Right lung (tissue), 5 donors: ENCODE results near the gene CHD6. TPM values are rescaled to one million over a fixed set of nuclear protein-coding genes. Genes with fewer than 3 reads are reported as not detected.

Experiments used
- DNase-seq, 2 donors: peaks; one replicate each; pipeline ENCODE4 v3.0.0-alpha.2; 2013
- polyA plus RNA-seq, 5 donors: library from polyadenylated mRNA; unstranded; fragments of 120-200 nt; gene quantifications; one replicate each; pipeline versions ENCODE4 v1.2.1 to v1.2.3, GENCODE V29; 2013; ENCODE audit warnings: inconsistent platforms in 1 of 5, low replicate concordance in 1 of 5; ENCODE audit not compliant: insufficient read length in 5 of 5, insufficient read depth in 1 of 5

CHD6 gene
- polyA plus RNA-seq, 5 donors, result 33.0 to 64.6 (median 57.5) TPM

- DNase-seq, result peak; percentile 80 to 85
These were observed 219.8 kb downstream of the CHD6 start for GRCh38 chr20:41398408-41398807.

DNA sequence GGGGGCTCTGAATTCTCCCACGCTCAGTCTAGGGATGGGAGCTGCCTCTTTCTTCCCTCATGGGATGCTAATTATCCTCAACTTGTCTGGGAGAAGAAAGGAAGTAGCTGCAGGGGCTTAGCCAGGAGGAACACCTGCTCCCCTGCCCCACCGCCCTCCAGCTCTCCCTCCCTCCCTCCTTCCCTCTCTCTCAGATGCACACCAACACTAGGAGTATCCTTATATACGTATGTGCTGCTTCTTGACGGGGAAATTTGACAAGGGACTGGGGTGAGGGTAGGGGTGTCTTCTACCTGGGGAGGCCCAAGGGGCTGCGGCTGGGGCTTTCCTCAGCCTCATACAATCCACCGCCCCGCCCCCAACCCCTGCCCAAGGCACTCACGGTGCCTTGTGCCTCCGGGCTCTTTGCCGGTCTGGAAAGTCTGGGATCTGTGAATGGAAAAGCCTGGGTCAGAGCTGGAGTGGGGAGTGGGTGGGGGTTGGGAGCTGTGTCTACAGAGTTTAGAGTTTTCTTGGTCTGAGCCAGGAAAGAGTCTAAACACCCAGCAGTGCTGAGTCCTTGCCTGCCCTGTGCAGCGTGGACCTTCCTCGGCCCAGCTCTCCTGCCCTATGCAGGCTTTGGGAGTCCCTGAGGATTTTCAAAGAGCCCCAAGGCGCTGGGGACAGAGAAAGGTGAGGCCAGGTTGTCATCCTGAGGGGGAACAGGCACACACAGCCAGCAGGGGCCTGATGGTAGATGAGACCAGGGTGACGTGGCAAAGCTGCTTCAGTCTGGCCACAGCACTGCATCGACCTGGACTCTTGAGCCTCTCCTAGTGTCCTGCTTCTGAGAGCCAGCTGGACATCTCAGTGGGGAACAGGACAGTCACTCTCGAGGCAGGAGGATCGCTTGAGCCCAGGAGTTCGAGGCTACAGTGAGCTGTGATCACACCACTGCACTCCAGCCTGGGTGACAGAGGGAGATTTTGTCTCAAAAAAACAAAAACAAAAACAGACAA, 222.2 kb downstream of the CHD6 start:
- no peak for DNase-seq

- DNase-seq, result no peak
These were observed 223.1 kb downstream of the CHD6 start for GRCh38 chr20:41394931-41395666.

- DNase-seq, result no peak
These were observed 224.1 kb downstream of the CHD6 start for GRCh38 chr20:41394081-41394480.

- DNase-seq, result no peak
These were observed 224.5 kb downstream of the CHD6 start for GRCh38 chr20:41393705-41394066.

DNA sequence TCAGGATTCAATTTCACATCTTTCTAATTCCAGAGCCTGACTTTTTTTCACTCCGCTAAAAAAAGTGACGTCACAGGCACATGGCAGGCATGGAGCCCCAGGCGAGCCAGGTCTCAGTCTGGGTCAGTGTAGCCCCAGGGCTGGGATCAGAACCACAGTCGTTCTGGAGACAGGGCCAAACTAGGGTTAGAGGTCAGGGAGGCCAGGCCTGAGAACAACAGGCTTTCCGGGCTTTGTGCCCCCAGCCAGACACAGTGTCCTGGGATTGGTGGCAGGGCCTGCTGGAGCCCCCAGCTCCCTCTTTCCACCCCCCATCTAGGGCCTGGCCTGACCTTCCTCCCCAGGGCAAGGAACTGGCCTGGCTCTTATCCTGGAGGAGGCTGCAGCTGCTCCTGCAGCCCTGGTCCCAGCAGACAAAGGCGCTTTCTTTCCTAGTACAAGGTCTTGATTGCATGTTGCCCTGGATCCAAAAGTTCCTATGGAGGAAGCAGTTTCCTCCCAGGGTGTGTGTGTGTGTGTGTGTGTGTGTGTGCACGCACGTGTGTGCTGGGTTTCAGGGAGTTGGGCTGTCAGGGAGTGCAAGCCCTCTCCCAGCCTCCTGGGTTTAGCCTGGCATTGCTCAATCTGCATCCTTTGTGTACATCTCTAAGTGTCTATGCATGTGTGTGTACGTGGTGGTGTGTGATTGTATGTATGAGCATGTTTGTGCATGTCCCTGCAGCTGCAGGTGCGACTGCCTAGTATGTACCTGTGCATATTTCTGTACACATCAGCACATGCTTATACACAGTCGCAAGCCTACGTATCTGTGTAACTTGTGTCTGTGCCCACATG, 225.1 kb downstream of the CHD6 start:
- DNase-seq, result no peak

GRCh38 chr20:41392295-41392694, 225.9 kb downstream of the CHD6 start:
- DNase-seq, result no peak

GRCh38 chr20:41391587-41392001, 226.6 kb downstream of the CHD6 start:
- no peak for DNase-seq

DNA sequence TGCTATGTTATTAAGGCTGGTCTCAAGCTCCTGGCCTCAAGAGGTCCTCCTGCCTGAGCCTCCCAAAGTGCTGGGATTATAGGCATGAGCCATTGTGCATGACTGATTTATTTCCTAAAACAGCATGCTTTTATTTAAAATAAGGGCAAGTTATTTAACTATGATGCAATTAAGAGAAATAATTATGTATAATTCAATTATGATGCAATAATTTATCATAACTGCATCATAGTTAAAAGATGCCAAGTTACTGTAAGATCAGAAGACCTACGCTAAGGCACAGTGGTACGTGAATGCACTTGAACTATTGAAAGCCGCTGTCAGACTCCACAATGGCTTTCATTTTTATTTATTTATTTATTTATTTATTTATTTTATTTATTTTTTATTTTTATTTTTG, 227.3 kb downstream of the CHD6 start:
- no peak for DNase-seq

DNA sequence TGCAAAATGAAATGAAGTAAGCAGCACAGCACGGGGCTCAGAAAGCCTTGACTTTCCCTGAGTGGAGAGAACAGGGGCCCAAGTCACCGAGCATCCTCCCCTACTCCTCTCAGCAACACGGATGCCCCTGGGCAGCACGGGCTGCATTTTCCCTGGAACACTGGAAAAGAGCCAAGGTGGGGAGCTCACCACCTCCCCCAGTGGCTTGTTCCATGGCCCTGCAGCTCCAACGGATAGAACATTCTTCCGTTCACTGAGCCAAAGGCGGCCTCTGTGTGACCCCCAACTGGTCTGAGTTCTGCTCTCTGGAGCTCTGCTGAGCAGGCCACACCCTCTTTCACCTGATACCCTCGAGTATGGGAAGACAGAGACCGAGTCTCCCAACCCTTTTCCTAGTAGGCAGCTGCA, 230.7 kb downstream of the CHD6 start:
- DNase-seq, result no peak

GRCh38 chr20:41386502-41387427, 231.4 kb downstream of the CHD6 start:
- DNase-seq, result peak; percentile 36 to 47

DNA sequence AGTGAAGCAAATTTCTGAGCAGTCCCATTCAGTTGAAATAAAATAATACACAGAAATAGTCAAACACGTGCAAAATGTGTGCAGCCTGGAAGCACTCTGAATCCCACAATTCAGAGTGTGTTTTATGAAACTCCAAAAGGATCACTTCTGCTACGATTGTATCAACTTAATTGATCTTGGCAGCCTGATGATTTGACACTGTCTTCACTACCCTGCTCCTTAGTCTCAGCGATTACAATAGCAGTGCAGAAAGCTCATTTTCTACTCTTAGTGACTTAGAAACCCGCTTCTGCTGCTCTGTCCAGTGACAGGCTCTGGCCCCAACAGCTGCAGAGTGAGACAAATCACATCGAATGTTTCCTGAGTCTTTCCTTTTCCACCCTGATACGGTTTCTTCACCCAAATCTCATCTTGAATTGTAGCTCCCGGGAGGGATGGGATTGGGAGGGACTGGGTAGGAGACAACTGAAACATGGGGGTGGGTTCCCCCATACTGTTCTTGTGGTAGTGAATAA, 235.3 kb downstream of the CHD6 start:
- DNase-seq, result no peak

DNA sequence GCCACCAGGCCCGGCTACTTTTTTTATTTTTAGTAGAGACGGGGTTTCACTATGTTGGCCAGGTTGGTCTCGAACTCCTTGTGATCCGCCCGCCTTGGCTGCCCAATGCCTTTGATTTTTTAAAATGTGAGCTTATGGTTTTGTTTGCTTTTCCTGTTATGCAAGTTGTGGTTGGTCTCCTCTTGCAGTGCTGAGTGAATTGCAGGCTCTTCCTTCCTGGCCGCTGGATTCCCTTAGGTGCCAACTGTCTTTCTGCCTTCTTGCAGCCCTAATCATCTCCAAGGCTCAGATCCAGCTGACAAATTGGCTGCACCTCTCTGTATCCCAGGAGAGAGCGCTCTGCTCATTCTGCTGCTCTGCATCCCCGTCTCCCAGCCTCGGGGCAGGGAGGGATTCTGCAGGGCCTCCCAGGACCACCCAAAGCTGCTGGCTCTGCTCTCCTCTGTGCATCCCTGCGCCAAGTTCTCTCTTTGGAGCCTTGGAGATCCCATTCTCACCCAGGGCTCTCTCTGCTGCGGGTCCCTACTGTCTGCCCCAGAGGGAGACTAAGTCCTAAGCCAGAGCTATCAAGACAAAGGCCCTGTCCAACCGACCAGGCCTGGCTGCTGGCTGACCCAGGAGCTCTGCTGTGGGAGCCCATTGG, 237.5 kb downstream of the CHD6 start:
- no peak for DNase-seq

DNA sequence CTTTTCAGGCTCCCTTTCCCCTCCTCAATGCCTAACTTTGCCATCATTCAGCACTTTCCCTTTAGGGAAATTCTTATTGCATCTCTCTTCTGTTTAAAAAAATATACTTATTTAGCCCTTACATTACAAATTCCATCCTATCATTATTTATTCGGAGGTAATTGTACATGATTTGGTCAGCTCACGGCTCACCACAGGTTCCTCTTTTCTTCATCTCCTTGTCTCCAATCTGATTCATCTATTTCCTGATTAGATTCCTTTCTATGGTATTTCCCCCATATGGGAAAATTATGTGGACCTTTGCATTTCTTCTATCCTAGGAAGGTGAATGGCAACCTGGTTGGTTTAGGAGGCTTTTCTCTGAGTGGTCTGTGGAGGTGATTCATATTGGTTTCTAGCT, 238.6 kb downstream of the CHD6 start:
- DNase-seq, result no peak

DNA sequence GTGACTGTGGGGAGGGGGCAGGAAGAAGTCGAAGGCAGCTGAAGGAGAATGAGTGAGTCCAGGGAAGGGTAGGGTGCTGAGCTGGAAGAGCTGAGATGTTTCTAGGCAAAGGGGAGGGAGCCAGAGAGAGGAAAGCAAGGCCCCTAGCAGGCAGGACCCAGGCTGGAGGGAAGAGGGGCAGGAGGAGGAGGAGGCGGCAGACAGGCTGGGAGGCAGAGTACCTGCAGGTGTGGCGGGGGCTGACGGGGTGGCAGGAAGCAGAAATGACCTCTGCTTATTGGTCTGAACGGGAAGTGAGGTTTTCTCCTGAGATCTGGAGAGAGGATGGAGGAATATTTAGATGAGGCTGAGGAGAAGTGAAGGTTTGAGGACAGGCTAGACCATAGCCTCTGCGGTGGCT, 240.9 kb downstream of the CHD6 start:
- DNase-seq, result no peak

- DNase-seq, result no peak
These were observed 241.8 kb downstream of the CHD6 start for GRCh38 chr20:41376349-41376748.

DNA sequence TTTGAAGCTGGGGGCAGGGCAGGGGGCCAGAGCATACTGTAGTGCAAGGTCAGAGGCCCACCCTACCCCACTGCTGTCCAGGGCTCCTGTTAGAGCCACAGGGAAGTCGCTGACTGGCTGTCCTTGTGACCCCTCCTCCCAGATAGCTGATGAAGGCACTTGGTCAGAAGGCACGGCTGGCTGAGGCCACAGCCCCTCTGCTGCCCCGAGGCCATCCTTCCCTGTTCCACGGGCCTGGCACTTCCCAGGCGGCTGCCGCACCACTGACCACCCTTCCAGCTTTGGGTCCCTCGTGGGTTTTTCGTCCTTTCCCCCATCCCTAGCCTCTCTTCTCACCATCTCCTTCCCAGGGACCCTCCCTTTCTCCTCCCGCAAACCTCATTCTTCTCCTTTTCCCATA, 242.3 kb downstream of the CHD6 start:
- DNase-seq, result no peak

DNA sequence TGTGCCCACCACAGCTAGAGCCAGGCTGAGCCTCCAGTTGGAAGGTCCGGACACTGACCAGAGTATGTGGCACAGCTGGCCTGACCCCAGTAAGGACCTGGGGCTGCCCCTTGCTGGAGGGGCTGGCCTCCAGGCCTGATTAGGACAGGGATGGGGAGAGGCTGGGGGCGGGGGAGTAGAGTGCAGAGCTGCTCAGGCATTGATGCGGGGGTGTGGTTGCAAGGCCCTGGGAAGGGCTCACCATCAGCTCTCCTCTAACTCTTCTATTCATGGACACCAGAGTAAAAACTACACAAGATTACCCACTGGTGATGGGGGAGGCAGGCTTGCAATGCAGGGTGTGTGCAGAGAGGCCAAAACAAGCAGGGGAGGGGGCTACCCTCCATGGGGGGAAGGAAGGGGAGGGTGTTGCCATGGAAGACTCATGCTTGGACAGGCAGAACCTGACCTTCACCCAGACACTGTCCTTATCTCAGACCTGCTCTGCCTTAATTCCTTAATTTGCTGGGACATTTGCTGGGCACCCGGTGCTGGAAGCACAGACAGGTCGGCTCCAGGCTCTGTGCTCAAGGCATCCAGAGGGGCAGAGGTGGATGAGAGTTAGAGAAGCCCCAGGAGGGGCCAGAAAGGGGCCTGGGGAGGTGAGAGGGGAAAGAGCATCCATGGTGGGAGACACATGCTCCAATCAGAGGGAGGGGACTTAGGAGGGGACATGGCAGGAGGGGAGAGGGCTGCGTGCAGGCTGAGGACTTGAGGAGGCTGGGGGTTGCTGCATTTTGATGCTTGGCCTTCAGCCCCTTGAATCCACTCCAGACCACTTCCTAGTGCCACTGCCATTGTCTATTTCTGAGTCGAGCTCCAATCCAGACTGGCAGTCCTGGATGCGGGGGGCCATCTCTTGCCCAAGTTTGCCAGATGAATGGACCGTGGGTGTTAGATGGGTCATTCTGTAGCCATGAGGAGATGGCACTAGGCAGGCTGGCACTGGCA, 244.0 kb downstream of the CHD6 start:
- no peak for DNase-seq

GRCh38 chr20:41373251-41373783, 244.9 kb downstream of the CHD6 start:
- no peak for DNase-seq
